ENCODE results near the gene OMA1. TPM values are rescaled to one million over a fixed set of nuclear protein-coding genes. Genes with fewer than 3 reads are reported as not detected.
A peak's percentile ranks its signal among the peaks of the same experiment; 100 is the strongest.

The OMA1 gene
- total and polyA plus RNA-seq, 12 donors, result 16.2 to 44.9 (median 32.3) TPM

DNA sequence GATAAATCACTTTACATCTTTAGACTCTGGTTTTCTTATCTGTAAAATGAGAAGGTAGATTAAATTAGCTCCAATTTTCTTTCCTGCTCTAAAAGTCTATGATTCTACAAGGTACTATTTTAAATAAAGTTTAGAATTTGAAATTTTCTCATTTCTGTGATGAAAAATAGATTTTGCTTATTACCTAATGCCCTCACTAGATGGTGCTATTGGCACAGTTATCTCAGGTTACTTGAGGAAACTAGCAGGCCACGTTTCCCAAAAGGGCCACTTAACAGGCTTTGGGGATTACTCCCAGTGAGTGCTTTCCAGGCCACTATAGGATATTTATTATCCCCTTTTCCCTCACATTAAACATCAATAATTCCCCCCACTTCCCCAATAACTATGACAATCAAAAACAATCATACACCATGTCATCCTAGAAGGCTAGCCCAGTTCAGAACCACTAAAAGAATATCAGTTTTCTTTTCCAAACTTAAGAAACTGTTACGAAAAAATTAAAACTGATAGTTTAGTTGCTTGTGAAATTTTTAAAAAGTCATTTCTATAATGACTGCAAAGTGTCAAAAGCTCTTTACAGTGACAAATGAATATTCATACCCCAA, 30.6 kb downstream of the OMA1 start:
- peak; percentile 39 to 71 (median 48) for DNase-seq
- Histone ChIP-seq H3K36me3 (replicated peaks in 1 of 2) (no peaks in the 10 kb centered on the region), H3K9me3 (replicated peaks in 1 of 3) (no peaks in the 10 kb centered on the region), H3K27ac (no peak overlapping the region), H3K27me3 (no peaks in the 10 kb centered on the region), H3K4me1 (replicated peaks in 1 of 2) (no peaks in the 10 kb centered on the region), H3K4me3 (no peak overlapping the region)
- WGBS, 4 donors, result 31 to 39% (median 36%) methylated on average over 2 of the region's 2 CpGs
- intact Hi-C loops (cut with DNase I), result loop anchor here in 1 of 2 donors (10.0 kb wide), 1 partner anchor 139 kb away; no protein-coding TSS in a partner anchor
- no peak for TF ChIP-seq POLR2A (IDR thresholded peaks at IDR 0.05)
- TF ChIP-seq, protein P1, sequence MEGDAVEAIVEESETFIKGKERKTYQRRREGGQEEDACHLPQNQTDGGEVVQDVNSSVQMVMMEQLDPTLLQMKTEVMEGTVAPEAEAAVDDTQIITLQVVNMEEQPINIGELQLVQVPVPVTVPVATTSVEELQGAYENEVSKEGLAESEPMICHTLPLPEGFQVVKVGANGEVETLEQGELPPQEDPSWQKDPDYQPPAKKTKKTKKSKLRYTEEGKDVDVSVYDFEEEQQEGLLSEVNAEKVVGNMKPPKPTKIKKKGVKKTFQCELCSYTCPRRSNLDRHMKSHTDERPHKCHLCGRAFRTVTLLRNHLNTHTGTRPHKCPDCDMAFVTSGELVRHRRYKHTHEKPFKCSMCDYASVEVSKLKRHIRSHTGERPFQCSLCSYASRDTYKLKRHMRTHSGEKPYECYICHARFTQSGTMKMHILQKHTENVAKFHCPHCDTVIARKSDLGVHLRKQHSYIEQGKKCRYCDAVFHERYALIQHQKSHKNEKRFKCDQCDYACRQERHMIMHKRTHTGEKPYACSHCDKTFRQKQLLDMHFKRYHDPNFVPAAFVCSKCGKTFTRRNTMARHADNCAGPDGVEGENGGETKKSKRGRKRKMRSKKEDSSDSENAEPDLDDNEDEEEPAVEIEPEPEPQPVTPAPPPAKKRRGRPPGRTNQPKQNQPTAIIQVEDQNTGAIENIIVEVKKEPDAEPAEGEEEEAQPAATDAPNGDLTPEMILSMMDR (IDR thresholded peaks at IDR 0.05), result peak; percentile 38 to 87 (median 78)

DNA sequence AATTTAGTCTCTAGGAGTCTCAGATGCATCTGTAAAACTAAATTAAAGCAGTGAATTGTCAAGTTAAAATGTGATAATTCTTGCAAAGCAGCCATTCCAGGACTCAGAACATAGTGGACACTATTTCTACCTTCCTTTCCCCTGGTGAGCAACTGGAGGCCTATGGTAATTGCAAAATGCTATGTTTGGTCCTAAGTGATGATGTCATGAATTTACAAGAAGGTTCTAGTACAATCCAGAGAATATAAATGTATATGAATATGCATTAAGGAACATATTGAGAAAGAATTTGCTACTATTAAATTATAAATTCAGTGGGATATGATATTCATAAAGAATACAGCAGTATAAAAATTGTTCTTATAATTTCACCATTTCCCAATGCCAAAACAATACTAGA, 32.6 kb downstream of the OMA1 start:
- Histone ChIP-seq H3K27me3 (no peaks in the 10 kb centered on the region), H3K4me3 (no peak overlapping the region), H3K27ac (no peak overlapping the region), H3K36me3 (replicated peaks in 1 of 2) (no peaks in the 10 kb centered on the region), H3K9me3 (replicated peaks in 1 of 3) (no peaks in the 10 kb centered on the region), H3K4me1 (replicated peaks in 1 of 2) (no peaks in the 10 kb centered on the region)
- intact Hi-C loops (cut with DNase I), result loop anchor here (5.0 to 10.0 kb wide), 2 partner anchors 138 to 141 kb away; no protein-coding TSS in a partner anchor
- DNase-seq, result no peak
- TF ChIP-seq, protein P1 (IDR thresholded peaks at IDR 0.05), result no peak
- TF ChIP-seq POLR2A (IDR thresholded peaks at IDR 0.05), result no peak

DNA sequence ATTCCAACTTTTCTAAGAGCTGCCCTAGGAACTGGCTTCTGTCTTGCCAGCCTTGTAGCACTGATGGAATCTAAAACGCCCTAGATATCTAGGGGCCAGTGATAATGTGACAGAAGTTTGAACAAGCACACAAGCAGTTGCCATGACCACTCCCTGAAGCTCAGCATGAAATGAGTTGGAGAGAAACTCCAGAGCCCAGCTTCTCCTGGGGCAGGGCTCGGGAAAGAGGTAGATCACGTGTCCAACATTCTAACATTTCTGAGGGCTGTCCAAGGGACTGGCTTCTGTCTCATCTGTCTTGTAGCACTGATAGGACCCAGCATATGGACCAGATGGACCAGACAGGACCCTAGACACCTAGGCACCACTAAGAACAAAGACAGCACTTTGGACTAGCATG, 37.9 kb downstream of the OMA1 start:
- WGBS, 4 donors, result 90 to 95% (median 94%) methylated on average over 3 of the region's 3 CpGs
- no peaks in the 10 kb centered on the region for H3K36me3 ChIP-seq (replicated peaks in 1 of 2)

DNA sequence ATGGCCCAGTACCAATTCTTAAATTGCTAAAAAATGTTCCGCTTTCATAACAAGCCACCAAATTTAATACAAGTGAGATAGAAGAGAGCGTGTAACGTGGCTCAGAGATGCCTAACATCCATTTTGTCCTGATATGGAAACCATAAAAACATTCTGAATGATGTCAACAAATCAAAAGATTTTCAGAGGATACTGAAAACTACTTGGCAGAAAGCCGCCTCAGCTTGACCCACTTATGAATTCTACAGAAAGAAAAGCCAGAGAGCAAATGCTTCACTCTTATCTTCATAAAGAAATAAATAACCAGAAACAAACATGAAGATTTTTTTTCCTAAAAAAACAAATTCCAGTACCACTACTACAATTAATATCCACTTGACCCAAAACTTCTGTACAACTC, 41.2 kb downstream of the OMA1 start:
- H3K36me3 ChIP-seq (replicated peaks in 1 of 2), result no peaks in the 10 kb centered on the region
- 47 to 68% (median 53%) methylated on average over 4 of the region's 4 CpGs for WGBS, 4 donors
- intact Hi-C loops (cut with DNase I), result no loop called here

More for the DNA sequence above, 37.9 kb downstream of the OMA1 start:
- DNase-seq, result no peak
- H3K4me1 ChIP-seq (replicated peaks in 1 of 2), result no peaks in the 10 kb centered on the region
- H3K27ac ChIP-seq, result no peak overlapping the region
- intact Hi-C loops (cut with DNase I), result no loop called here
- no peaks in the 10 kb centered on the region for H3K27me3 ChIP-seq
- H3K4me3 ChIP-seq, result no peak overlapping the region
- no peak for TF ChIP-seq POLR2A (IDR thresholded peaks at IDR 0.05)
- TF ChIP-seq, protein P1 (IDR thresholded peaks at IDR 0.05), result no peak
- no peaks in the 10 kb centered on the region for H3K9me3 ChIP-seq (replicated peaks in 1 of 3)

More for the DNA sequence above, 41.2 kb downstream of the OMA1 start:
- Histone ChIP-seq H3K4me3 (no peak overlapping the region), H3K27ac (no peak overlapping the region), H3K9me3 (replicated peaks in 1 of 3) (no peaks in the 10 kb centered on the region), H3K27me3 (no peaks in the 10 kb centered on the region), H3K4me1 (replicated peaks in 1 of 2) (peaks cover 0 to 8% of the 10 kb centered on the region in 2 donors)
- peak in 5 of 7 donors; percentile 21 to 73 (median 36) for DNase-seq
- TF ChIP-seq POLR2A (IDR thresholded peaks at IDR 0.05), result no peak
- TF ChIP-seq, protein P1 (IDR thresholded peaks at IDR 0.05), result no peak

Data from adrenal gland (tissue), 12 donors.